ENCODE measurements around the gene ZAP70. TPM values are rescaled to one million over a fixed set of nuclear protein-coding genes. Genes with fewer than 3 reads are reported as not detected.

The ZAP70 gene
- total RNA-seq, 1 experiment from 2014 or later: not detected

DNA sequence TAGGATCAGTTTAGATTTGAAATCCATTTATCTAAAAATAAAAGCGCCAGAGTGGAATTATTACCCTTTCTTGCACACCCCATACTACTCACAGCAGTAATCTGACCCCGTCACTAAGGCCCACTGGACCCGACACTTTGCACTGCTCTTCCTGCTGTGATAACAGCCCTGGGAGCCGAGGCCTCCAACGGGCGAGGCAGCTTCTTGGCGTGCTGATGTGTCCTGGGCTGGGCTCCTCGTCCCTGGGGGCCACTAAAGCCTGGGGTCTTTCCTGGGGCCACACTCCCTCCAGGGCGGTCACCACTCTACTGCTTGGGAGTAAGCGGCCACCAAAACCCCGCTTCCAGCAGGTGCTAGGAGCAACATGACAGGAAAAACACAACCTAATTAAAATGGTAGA is 61.7 kb downstream of the ZAP70 start:
- H3K79me2 ChIP-seq (ENCODE audit: low read depth): no peaks in the 10 kb centered on the region
- H2AFZ ChIP-seq: no peak overlapping the region
- intact Hi-C loops (cut with micrococcal nuclease; ENCODE audit: unreplicated experiment): no loop called here
- no TSS peak for BruUV-seq (replicated peaks)
- H3K9me2 ChIP-seq (ENCODE audit: insufficient read depth): no peaks in the 10 kb centered on the region
- TF ChIP-seq EZH2 (IDR thresholded peaks at IDR 0.05; ENCODE audit: low read depth): no peak
- TF ChIP-seq, protein P1, sequence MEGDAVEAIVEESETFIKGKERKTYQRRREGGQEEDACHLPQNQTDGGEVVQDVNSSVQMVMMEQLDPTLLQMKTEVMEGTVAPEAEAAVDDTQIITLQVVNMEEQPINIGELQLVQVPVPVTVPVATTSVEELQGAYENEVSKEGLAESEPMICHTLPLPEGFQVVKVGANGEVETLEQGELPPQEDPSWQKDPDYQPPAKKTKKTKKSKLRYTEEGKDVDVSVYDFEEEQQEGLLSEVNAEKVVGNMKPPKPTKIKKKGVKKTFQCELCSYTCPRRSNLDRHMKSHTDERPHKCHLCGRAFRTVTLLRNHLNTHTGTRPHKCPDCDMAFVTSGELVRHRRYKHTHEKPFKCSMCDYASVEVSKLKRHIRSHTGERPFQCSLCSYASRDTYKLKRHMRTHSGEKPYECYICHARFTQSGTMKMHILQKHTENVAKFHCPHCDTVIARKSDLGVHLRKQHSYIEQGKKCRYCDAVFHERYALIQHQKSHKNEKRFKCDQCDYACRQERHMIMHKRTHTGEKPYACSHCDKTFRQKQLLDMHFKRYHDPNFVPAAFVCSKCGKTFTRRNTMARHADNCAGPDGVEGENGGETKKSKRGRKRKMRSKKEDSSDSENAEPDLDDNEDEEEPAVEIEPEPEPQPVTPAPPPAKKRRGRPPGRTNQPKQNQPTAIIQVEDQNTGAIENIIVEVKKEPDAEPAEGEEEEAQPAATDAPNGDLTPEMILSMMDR (conservative IDR thresholded peaks at IDR 0.05): no peak
- POLR2A ChIA-PET (ENCODE audit: unreplicated experiment): no interaction called here
- H3K9me3 ChIP-seq (ENCODE audit: insufficient read depth, low read depth): no peaks in the 10 kb centered on the region
- no peaks in the 10 kb centered on the region for H3K36me3 ChIP-seq (ENCODE audit: low read depth)
- CTCF ChIA-PET: interaction anchor here (1.0 kb wide), 1 partner anchor 24 kb away, joined by 3 read pairs; no protein-coding TSS in a partner anchor
- no peaks in the 10 kb centered on the region for H4K20me1 ChIP-seq (ENCODE audit: insufficient read depth)
- H3K4me1 ChIP-seq (replicated peaks; ENCODE audit: insufficient read depth): no peaks in the 10 kb centered on the region
- DNase-seq: no peak
- no peaks in the 10 kb centered on the region for H3F3A ChIP-seq (ENCODE audit: insufficient read depth, low read depth)
- no peak overlapping the region for H3K4me3 ChIP-seq
- no peak overlapping the region for H3K4me2 ChIP-seq
- no peak overlapping the region for H3K27ac ChIP-seq
- H3K27me3 ChIP-seq (ENCODE audit: insufficient read depth, low read depth): no peaks in the 10 kb centered on the region

DNA sequence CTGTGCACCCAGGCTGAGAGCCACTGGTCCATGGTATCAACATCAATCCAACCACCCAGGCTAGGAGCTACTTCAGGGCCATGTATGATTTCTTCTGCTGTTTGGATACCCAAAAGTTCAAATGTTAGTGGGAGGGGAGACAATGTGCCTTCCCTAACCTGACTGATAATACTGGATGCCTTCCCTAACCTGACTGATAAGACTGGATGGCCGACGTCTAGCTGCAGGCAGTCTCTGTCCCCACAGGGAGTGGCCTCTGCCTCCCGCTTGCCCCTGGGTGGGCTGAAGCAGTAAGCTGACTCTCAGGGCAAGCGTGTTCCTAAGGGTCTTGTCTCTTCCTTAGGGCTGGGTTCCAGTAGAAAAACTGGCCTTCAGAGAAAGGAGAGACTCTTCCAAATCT is 65.8 kb downstream of the ZAP70 start:
- no peak for TF ChIP-seq EZH2 (IDR thresholded peaks at IDR 0.05; ENCODE audit: low read depth)
- TF ChIP-seq, protein P1 (conservative IDR thresholded peaks at IDR 0.05): no peak
- H3K27me3 ChIP-seq (ENCODE audit: insufficient read depth, low read depth): no peaks in the 10 kb centered on the region
- no peak overlapping the region for H3K4me3 ChIP-seq
- no peaks in the 10 kb centered on the region for H3K4me1 ChIP-seq (replicated peaks; ENCODE audit: insufficient read depth)
- no peaks in the 10 kb centered on the region for H4K20me1 ChIP-seq (ENCODE audit: insufficient read depth)
- no peak overlapping the region for H3K4me2 ChIP-seq
- no peak for DNase-seq
- intact Hi-C loops (cut with micrococcal nuclease; ENCODE audit: unreplicated experiment): no loop called here
- no peak overlapping the region for H2AFZ ChIP-seq
- no peaks in the 10 kb centered on the region for H3K36me3 ChIP-seq (ENCODE audit: low read depth)
- no peaks in the 10 kb centered on the region for H3F3A ChIP-seq (ENCODE audit: insufficient read depth, low read depth)
- H3K79me2 ChIP-seq (ENCODE audit: low read depth): no peaks in the 10 kb centered on the region
- BruUV-seq (replicated peaks): no TSS peak
- CTCF ChIA-PET: no interaction called here
- no peak overlapping the region for H3K27ac ChIP-seq
- POLR2A ChIA-PET (ENCODE audit: unreplicated experiment): no interaction called here
- H3K9me2 ChIP-seq (ENCODE audit: insufficient read depth): no peaks in the 10 kb centered on the region
- H3K9me3 ChIP-seq (ENCODE audit: insufficient read depth, low read depth): no peaks in the 10 kb centered on the region

DNA sequence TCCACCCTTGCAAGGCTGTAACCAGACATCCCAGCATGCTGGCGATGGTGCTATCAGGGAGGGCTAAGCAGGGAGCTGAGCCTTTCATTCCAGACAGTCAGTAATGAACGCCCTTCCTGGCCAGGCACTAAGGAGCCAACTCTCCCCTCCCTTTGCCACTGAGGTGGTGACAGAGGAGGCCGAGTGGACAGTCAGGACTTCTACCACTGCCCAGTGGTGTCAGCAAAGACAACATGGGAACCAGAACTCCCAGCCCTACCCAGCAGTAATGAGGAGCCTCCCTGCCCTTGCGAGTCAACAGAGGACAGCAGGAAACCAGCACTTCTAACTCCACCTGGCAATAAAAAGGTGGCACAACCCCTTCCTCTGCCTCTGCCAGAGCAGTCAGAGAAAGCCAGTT is 68.6 kb downstream of the ZAP70 start:
- BruUV-seq (replicated peaks): no TSS peak
- DNase-seq: no peak
- no peak overlapping the region for H2AFZ ChIP-seq
- ChIA-PET CTCF (interaction anchor here (0.5 kb wide), 1 partner anchor 78 kb away, joined by 3 read pairs; no protein-coding TSS in a partner anchor), POLR2A (ENCODE audit: unreplicated experiment) (no interaction called here)
- H4K20me1 ChIP-seq (ENCODE audit: insufficient read depth): no peaks in the 10 kb centered on the region
- H3K9me3 ChIP-seq (ENCODE audit: insufficient read depth, low read depth): no peaks in the 10 kb centered on the region
- TF ChIP-seq, protein P1 (conservative IDR thresholded peaks at IDR 0.05): no peak
- TF ChIP-seq EZH2 (IDR thresholded peaks at IDR 0.05; ENCODE audit: low read depth): no peak
- no peaks in the 10 kb centered on the region for H3K4me1 ChIP-seq (replicated peaks; ENCODE audit: insufficient read depth)
- no peak overlapping the region for H3K4me2 ChIP-seq
- H3K9me2 ChIP-seq (ENCODE audit: insufficient read depth): no peaks in the 10 kb centered on the region
- H3K79me2 ChIP-seq (ENCODE audit: low read depth): no peaks in the 10 kb centered on the region
- no peaks in the 10 kb centered on the region for H3K36me3 ChIP-seq (ENCODE audit: low read depth)
- H3K27ac ChIP-seq: no peak overlapping the region
- intact Hi-C loops (cut with micrococcal nuclease; ENCODE audit: unreplicated experiment): no loop called here
- H3K27me3 ChIP-seq (ENCODE audit: insufficient read depth, low read depth): no peaks in the 10 kb centered on the region
- H3K4me3 ChIP-seq: no peak overlapping the region
- no peaks in the 10 kb centered on the region for H3F3A ChIP-seq (ENCODE audit: insufficient read depth, low read depth)
